Bronchial epithelial cell (primary cell): ENCODE data around the gene MICU1. TPM values are rescaled to one million over a fixed set of nuclear protein-coding genes. Genes with fewer than 3 reads are reported as not detected.
"Not testable (repeated sequence)": the region's sequence is repeated elsewhere in the genome, so short reads cannot be mapped to it uniquely, and the experiment has no call there.

Experiments
- DNase-seq: peaks from one replicate; pipeline ENCODE4 v3.0.0-alpha.2; 2010; ENCODE audit warnings: low read depth
- FAIRE-seq: peaks from 2 replicates; lab custom pipeline; 2011; peaks lifted over from hg19 to GRCh38; lab: Jason Lieb, UNC
- H3K27me3 ChIP-seq: 2 replicates; pipeline ENCODE4 v1.5.1; 2011; ENCODE audit warnings: low read length; ENCODE audit not compliant: control insufficient read depth, insufficient read depth
- H3K36me3 ChIP-seq: 2 replicates; pipeline ENCODE4 v1.5.1; 2011; ENCODE audit warnings: low read length; ENCODE audit not compliant: control insufficient read depth, insufficient read depth
- H3K4me3 ChIP-seq: 2 replicates; pipeline ENCODE4 v1.5.1; 2011; ENCODE audit warnings: mild to moderate bottlenecking, low read depth, low read length, control low read depth
- total RNA-seq: library from RNA; depleted of rRNA; stranded (reverse); fragments of >200 nt; gene quantifications from 2 replicates; pipeline ENCODE4 v1.2.1, GENCODE V29; 2014
- TF ChIP-seq, protein P1 (sequence below): IDR thresholded peaks from 2 replicates; pipeline ENCODE4 v1.5.1; 2011; ENCODE audit warnings: mild to moderate bottlenecking, moderate library complexity, low read length, control low read depth, inconsistent platforms; ENCODE audit not compliant: insufficient read depth, severe bottlenecking

Gene MICU1, protein sequence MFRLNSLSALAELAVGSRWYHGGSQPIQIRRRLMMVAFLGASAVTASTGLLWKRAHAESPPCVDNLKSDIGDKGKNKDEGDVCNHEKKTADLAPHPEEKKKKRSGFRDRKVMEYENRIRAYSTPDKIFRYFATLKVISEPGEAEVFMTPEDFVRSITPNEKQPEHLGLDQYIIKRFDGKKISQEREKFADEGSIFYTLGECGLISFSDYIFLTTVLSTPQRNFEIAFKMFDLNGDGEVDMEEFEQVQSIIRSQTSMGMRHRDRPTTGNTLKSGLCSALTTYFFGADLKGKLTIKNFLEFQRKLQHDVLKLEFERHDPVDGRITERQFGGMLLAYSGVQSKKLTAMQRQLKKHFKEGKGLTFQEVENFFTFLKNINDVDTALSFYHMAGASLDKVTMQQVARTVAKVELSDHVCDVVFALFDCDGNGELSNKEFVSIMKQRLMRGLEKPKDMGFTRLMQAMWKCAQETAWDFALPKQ
- 20.8 and 21.1 TPM in 2 replicates for total RNA-seq

DNA sequence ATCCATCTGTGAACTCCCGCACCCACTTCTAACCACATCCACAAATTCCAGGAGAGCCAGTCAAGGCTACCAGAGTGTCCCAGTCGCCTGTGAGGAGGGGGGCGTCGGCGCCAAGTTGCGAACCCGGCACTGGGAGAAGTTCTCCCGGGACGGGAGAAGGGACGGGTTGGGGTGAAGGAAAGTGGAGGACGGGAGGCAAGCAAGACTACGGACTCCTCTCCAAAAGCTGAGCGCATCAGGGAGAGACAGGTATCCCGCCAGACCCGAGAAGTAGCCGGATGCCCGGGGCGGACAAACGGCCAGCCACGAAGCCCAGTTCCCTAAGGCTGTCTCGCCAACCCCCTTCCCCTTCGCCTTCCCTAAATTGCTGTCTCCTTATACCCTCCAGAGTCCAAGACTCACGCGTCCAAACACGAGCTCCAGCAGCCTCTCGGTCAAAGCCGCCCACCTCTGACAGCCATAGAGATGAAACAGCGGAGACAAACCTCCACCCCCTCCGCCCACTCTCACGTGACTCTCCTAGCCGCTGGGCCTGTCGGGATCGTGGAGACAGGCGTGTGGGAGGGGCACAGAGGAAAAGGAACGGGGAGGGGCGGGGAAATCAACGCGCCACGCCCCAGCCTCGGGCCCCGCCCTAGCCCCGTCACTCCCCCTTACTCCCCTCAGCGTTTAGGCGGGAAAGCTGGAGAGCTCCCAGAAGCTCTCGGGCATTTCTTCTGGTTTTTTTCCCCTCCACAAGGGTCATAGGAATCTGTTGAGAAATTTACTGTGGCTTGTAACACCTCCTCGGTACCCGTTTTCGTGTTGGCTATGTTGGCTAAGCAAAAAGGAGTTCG lies at the start of gene MICU1:
TSS of gene MICU1 (minus strand) at position 472 of the 836 bp plus-strand sequence. CDS start 59,286 bp downstream, outside the sequence.
- TF ChIP-seq, protein P1, sequence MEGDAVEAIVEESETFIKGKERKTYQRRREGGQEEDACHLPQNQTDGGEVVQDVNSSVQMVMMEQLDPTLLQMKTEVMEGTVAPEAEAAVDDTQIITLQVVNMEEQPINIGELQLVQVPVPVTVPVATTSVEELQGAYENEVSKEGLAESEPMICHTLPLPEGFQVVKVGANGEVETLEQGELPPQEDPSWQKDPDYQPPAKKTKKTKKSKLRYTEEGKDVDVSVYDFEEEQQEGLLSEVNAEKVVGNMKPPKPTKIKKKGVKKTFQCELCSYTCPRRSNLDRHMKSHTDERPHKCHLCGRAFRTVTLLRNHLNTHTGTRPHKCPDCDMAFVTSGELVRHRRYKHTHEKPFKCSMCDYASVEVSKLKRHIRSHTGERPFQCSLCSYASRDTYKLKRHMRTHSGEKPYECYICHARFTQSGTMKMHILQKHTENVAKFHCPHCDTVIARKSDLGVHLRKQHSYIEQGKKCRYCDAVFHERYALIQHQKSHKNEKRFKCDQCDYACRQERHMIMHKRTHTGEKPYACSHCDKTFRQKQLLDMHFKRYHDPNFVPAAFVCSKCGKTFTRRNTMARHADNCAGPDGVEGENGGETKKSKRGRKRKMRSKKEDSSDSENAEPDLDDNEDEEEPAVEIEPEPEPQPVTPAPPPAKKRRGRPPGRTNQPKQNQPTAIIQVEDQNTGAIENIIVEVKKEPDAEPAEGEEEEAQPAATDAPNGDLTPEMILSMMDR, result no peak
- peak; percentile 86 for DNase-seq
- H3K4me3 ChIP-seq, result peak within 1 kb of the TSS; percentile 98
- no peaks in the 10 kb centered on the region for H3K36me3 ChIP-seq
- peak; percentile 28 for FAIRE-seq
- H3K27me3 ChIP-seq, result no peaks in the 10 kb centered on the region

- not testable (repeated sequence) for H3K27me3 ChIP-seq, H3K36me3 ChIP-seq, H3K4me3 ChIP-seq, DNase-seq, FAIRE-seq
Measured at GRCh38 chr10:72674174-72674573, 48.3 kb upstream of the MICU1 start.

DNA sequence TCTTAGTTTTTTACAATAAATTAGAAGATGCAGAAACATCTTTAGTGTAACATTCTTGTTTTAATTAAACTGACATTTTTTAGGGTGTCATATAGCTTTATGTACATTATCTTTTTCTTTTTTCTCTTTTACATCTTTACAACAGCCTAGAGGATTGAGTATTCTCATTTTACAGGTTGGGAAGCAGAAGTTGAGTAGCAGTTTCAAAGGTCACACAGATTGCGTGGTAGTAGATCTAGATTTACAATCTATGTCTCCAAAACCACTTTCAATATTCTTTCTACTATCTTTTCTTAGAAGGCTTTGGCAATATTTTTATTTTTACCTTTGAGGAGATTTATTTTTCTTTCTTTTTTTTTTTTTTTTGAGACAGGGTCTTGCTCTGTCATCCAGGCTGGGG lies 47.4 kb upstream of the MICU1 start:
- H3K4me3 ChIP-seq, result no peak overlapping the region
- no peaks in the 10 kb centered on the region for H3K36me3 ChIP-seq
- FAIRE-seq, result no peak
- no peaks in the 10 kb centered on the region for H3K27me3 ChIP-seq
- DNase-seq, result no peak
- TF ChIP-seq, protein P1, result no peak

- no peak for DNase-seq
- no peaks in the 10 kb centered on the region for H3K36me3 ChIP-seq
- FAIRE-seq, result no peak
- H3K27me3 ChIP-seq, result no peaks in the 10 kb centered on the region
- TF ChIP-seq, protein P1, result no peak
- H3K4me3 ChIP-seq, result no peak overlapping the region
Measured at GRCh38 chr10:72667207-72667864, 41.5 kb upstream of the MICU1 start.

- DNase-seq (peak; percentile 92), FAIRE-seq (no peak)
- Histone ChIP-seq H3K27me3 (no peaks in the 10 kb centered on the region), H3K4me3 (no peak overlapping the region), H3K36me3 (no peaks in the 10 kb centered on the region)
- TF ChIP-seq, protein P1, result no peak
Measured at GRCh38 chr10:72665925-72666324, 40.0 kb upstream of the MICU1 start.
